GM18498 (cell line): ENCODE data around the gene RAD9A.

ENCODE experiments used
- ATAC-seq: cut with Tn5 transposase; IDR thresholded peaks from one replicate; pipeline ENCODE4 v1.9.1; 2021; ENCODE audit warnings: mild to moderate bottlenecking, moderate library complexity; ENCODE audit not compliant: unreplicated experiment

RAD9A gene

DNA sequence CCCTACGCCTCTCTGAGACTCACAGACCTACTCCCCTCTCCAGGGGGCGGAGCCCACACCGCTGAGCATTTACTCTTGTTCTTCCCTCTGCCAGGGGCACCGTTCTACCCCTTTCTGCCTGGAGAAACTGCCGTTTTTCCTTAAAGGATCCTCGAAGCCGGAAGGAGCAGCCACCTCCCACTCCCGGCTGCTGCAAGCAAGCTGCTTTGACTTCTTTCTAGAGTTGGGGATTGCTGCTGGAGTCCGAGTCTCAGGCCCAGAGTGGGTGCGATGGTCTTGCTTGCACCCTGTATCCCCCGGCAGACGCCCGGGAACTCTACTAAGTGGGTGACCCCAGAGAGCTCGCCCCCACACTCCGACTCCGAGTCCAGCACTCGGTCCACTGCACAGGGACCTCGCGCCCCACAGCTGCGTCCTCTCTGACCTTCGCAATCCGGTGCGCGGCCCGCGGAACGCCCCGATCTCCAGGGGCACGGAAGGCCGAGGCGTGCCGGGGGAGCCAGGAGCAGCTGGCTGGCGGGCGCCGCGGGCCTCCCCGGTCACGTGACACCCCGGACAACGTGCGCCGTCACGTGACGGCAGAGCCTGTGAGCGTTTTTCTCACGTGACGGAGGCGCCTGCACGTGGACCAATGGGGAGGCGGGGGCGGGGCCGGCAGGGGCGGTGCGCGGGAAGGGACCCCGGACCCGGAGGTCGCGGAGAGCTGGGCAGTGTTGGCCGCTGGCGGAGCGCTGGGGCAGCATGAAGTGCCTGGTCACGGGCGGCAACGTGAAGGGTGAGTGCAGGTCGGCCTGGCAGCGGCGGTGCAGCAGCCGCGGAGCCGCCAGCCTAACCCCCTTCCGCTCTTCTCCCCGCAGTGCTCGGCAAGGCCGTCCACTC is at the start of gene RAD9A:
Gene RAD9A (plus strand): TSS at position 683 of the 879 bp plus-strand sequence. CDS start 59 bp downstream, at position 742.
- peak; percentile 65 for ATAC-seq

DNA sequence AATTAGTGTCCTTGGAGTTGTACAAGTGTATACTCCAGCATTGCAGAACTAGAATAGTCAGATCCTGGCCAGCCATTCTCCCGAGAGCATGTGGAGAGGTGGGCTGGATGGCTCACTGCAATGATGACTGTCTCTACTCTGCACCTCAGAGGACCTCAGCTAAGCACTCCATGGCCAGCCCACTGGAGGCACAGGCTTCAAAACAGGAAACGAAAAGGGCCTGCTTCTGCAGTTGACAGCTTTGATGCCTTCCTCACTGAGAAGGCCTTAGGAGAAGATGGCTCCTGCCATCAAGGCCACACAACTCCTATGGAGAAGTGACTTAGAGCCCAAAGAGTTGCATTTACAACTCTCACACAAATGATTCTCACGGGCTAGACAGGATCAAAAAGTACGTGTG is 47.5 kb upstream of the RAD9A start:
- ATAC-seq = no peak

GRCh38 chr11:67345247-67345919 is 46.4 kb upstream of the RAD9A start:
- ATAC-seq = no peak

- no peak for ATAC-seq
Observed at GRCh38 chr11:67345920-67346819, 45.6 kb upstream of the RAD9A start.

DNA sequence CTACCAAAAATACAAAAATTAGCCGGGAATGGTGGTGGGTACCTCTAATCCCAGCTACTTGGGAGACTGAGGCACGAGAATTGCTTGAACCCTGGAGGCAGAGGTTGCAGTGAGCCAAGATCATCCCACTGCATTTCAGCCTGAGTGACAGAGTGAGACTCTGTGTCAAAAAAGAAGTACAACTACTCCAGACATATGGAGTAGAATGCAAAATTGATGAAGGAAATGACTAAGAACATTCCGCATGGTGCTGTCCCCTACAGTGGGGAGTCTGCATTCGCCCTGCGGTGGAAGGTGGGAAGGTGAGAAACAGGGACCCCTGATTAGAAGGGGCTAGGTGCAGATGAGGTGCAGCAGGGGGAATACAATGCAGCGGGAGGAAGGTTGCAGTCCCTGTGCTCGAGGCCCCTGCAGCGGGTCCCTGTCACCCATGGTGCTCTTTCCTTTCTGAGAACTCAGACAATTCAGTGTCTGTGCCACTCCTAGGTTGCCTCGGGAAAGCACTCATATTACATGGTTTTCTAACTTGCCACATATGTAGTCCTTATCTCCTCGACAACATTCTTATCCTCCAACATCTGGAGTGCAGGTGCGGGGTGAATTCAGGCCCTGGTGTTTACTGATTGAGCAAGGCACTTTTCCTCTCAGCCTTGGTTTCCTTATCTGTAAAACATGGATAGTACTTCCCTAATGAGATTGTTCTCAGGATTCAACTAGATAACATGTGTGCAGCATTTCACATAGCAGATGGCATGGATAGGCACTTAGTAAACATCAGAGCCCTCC is 43.6 kb upstream of the RAD9A start:
- no peak for ATAC-seq

GRCh38 chr11:67349036-67349435 is 42.8 kb upstream of the RAD9A start:
- no peak for ATAC-seq

GRCh38 chr11:67349457-67349856 is 42.3 kb upstream of the RAD9A start:
- no peak for ATAC-seq

DNA sequence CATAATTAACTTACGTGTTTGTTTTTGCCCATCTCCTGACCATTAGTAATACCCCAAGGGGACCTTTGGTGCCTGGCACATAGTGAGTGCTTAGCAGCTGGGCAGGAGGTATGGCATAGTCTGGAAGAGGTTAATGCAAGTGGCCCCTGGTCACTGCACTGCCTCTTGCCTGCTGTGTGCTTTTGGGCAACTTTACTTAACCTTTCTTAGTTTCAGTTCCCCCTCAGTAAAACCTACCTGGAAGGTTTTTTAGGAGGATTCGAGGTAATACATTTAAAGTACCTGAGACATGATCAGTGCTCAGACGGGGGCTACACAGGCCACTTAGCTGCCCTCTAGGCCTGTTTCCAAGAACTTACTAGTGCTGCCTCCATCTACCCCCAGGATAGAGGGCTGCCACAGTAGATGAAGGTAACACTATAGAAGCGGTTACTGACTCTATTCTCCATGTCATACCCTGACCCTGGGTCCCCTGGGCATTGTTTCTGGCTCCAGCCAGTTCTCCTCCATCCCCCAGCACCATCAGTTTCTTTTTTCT is 41.8 kb upstream of the RAD9A start:
- ATAC-seq = no peak

DNA sequence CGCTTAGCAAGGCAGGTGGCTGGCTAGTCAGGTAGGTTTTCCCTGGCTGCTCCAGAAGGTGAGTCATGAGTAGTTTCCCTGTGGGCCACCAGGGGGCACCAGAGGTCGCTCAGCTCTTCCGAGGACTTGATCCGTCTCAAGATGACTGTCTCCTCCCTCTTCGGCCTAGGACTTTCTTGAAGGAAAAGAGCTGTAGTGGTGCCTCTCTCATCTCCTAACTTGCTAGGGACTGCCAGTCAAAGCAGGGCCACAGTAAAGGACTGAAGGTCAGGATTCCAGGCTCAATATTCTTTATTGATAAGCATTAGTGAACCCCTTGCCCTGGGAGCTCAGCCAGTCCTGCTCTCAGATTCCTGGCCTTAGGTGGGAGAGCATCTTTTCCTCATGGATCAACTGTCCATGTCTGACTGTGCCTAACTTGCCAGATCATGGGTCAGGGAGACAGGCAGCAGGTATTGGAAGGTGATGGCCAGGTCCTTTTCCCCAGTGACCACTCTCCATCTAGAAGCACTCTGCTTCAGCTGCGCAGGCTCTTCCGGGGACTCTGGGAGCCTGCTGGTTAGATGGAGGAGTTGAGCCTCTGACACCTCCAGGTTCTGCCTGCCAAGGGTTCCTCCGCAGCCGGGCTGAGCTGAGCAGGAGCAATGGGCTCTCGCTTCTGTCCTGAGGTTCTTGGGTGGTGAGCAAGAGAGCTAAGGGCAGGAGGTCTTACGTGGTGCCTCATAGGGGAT is 40.3 kb upstream of the RAD9A start:
- no peak for ATAC-seq

DNA sequence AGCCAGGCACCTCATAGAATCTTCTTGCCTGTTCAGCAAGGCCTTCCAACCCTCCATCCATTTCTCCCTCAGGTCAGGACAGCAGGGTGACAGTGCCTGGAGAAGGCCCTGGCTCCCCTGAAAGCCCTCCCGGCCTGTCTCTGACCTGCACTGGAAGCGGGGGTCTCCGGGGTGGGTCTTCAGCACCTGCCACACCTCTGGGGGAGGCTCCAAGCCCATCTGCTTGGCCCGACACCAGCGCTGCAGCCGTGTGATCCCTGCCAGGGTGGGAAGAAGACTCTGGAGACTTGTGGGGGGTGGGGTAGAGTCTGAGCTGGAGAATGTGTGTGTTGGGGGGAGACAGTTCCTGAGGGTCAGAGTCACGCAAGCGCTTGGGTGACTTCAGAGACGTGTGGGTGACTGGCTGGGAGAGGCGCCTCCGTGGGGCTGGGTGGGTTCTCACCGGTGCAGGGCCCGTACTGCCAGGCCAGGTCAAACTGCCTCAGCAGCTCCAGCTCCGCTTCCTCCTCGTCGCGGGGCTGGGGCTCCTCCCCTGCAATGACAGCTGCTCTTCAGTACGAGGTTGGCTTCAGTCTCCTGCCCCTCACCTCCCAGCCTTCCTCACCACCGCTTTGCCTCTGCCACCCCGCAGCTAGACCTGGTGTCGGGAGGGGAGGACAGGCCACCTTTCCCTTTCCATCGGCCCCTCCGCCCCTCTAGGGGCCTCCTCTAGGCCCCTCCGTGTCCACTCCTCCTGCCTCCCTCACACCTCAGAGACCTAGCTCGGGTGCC is 39.1 kb upstream of the RAD9A start:
- peak; percentile 14 for ATAC-seq

DNA sequence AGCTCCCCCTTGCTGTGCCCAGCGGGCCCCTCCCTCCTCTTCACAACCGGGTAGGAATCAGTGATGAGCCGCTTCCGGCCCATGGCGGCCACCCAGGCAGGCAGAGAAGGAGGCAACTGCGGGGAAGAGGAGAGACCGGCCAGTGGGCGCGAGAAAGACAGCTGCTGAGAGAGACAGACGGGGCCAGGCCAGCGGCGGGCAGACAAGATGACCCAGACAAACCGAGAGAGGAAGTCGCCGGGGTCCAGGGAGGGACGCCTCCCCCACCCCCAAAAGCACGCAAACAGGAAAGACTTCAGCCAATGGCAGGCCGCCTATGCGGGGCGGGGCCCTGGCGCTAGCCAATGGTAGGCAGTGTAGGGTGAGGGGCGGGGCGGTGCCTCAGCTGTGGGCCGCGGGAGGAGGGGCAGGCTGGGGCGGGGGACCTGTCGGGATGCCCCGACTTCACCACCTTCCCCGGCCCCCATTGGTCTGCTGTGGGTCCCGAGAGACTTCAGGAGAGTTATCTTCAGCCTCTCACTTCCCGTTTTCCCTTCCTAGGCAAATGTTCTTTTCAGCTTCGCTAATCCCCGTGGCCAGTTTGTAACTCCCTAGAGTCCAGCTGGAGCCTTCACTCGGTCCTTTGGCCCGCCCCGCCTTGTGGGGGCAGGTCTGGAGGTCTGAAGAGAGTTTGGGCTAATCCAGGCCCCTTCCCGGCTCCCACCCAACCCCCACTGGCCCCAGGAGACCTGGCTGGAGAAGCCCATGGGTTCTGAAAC is 38.3 kb upstream of the RAD9A start, which contains the start of gene POLD4:
Gene POLD4 (minus strand): TSS at position 230 of the 758 bp plus-strand sequence. CDS start 147 bp downstream, at position 83.
- peak; percentile 82 for ATAC-seq

GRCh38 chr11:67354075-67355022 is 37.4 kb upstream of the RAD9A start:
- no peak for ATAC-seq

GRCh38 chr11:67355023-67355793 is 36.6 kb upstream of the RAD9A start:
- ATAC-seq = no peak

- ATAC-seq = no peak
Observed at GRCh38 chr11:67355794-67356386, 35.9 kb upstream of the RAD9A start.

DNA sequence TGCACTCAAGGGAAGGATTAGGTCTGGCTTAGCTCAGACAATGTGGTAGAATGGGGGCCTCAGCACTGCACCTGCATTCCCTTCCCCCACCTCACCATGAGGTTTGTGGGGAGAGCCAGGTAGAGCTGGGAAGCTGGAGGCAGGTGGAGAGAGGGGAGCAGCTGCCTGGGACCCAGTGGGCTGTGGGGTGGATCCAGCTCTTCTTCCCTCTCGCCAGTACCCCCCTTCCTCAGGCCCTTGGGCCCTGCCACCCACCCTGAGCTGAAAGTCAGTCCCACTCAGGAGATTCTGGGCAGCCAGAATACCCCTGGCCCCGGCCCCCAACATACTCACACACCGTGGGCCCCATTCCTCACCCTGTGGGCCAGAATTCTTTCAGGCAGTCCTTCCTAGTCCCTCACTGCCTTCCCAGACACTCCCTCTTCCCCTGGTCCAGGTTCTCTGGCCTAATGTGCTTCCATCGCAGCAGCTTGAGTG is 35.4 kb upstream of the RAD9A start:
- no peak for ATAC-seq
